B cell (primary cell): ENCODE results near the gene PDIA2. TPM values are rescaled to one million over a fixed set of nuclear protein-coding genes. Genes with fewer than 3 reads are reported as not detected.

ENCODE experiments used
- ATAC-seq: fragments of 200-7000 bp; cut with Tn5 transposase; one replicate; pipeline ENCODE4 v1.10.0; 2021; ENCODE audit warnings: low read depth, mild to moderate bottlenecking, moderate number of reproducible peaks, moderate library complexity
- CTCF ChIA-PET: fragments of 350-600 bp; sonication (Branson Sonifier 250); formaldehyde crosslinking; loops from one replicate; lab custom pipeline; 2021; ENCODE audit warnings: antibody characterized with exemption, inconsistent platforms; lab: Charles Lee
- POLR2A ChIA-PET: fragments of 350-600 bp; sonication (Branson Sonifier 250); formaldehyde crosslinking; loops from one replicate; lab custom pipeline; 2021; ENCODE audit warnings: antibody characterized with exemption; lab: Charles Lee
- DNase-seq: peaks from one replicate; pipeline ENCODE4 v3.0.0; 2013
- H2AFZ ChIP-seq: 2 replicates; pipeline ENCODE4 v1.6.1; 2012; ENCODE audit warnings: mild to moderate bottlenecking, low read depth, low read length; ENCODE audit not compliant: insufficient read depth, poor library complexity, severe bottlenecking
- H3K27ac ChIP-seq, 2 donors: 1 replicate in 1 of 2; 2 replicates in 1 of 2; pipeline ENCODE4 v1.5.1; 2012 to 2013; ENCODE audit warnings: low read length in 2 of 2, mild to moderate bottlenecking in 2 of 2, moderate library complexity in 1 of 2
- H3K27me3 ChIP-seq, 4 experiments: fragments of 200-600 bp in 1 of 4; sonication (generic) in 1 of 4; replicated peaks in 1 of 4; 1 replicate in 2 of 4; 2 replicates in 2 of 4; pipeline versions ENCODE4 v1.6.1 to v1.7.0; 2013 to 2016; ENCODE audit warnings: low read length in 3 of 4, mild to moderate bottlenecking in 2 of 4, mixed read lengths in 1 of 4, moderate library complexity in 1 of 4; ENCODE audit not compliant: insufficient read depth in 4 of 4, control insufficient read depth in 3 of 4; ENCODE audit errors: control extremely low read depth in 1 of 4
- H3K36me3 ChIP-seq, 2 experiments: replicated peaks in 1 of 2; 1 replicate in 1 of 2; 2 replicates in 1 of 2; pipeline versions ENCODE4 v1.6.1 to v1.7.1; 2013; ENCODE audit warnings: low read length in 1 of 2; ENCODE audit not compliant: insufficient read depth in 2 of 2, control insufficient read depth in 1 of 2; ENCODE audit errors: control extremely low read depth in 1 of 2, extremely low read depth in 1 of 2
- H3K4me1 ChIP-seq, 2 donors: fragments of 200-600 bp in 1 of 2; sonication (generic) in 1 of 2; 1 replicate in 1 of 2; 2 replicates in 1 of 2; pipeline versions ENCODE4 v1.5.1 to v1.6.1; 2013 to 2017; ENCODE audit warnings: low read length in 2 of 2; ENCODE audit not compliant: control insufficient read depth in 2 of 2, insufficient read depth in 2 of 2
- H3K4me2 ChIP-seq: replicated peaks from 2 replicates; pipeline ENCODE3; 2012; ENCODE audit warnings: mild to moderate bottlenecking, low read depth, low read length; ENCODE audit not compliant: poor library complexity, severe bottlenecking
- H3K4me3 ChIP-seq, 5 experiments: fragments of 200-600 bp in 1 of 5; sonication (generic) in 1 of 5; 1 replicate in 3 of 5; 2 replicates in 2 of 5; pipeline versions ENCODE4 v1.5.1 to v1.7.0; 2011 to 2016; ENCODE audit warnings: low read length in 4 of 5, mild to moderate bottlenecking in 4 of 5, low read depth in 2 of 5, control low read depth in 1 of 5, moderate library complexity in 1 of 5; ENCODE audit not compliant: insufficient read depth in 1 of 5; ENCODE audit errors: control extremely low read depth in 1 of 5, extremely low read depth in 1 of 5
- H3K79me2 ChIP-seq: fragments of 200-600 bp; sonication (generic); one replicate; pipeline ENCODE4 v1.6.0; 2016; ENCODE audit warnings: low read length; ENCODE audit not compliant: control insufficient read depth, insufficient read depth
- H3K9ac ChIP-seq: fragments of 200-600 bp; sonication (generic); 2 replicates; pipeline ENCODE4 v1.6.1; 2017; ENCODE audit warnings: mild to moderate bottlenecking, low read length, moderate library complexity
- H3K9me3 ChIP-seq, 3 donors: one replicate each; pipeline versions ENCODE4 v1.6.1 to v1.7.1; 2013; ENCODE audit warnings: low read length in 2 of 3; ENCODE audit not compliant: control insufficient read depth in 2 of 3, insufficient read depth in 1 of 3; ENCODE audit errors: control extremely low read depth in 1 of 3
- H4K20me1 ChIP-seq: 2 replicates; pipeline ENCODE4 v1.6.0; 2012; ENCODE audit warnings: mild to moderate bottlenecking, low read length; ENCODE audit not compliant: insufficient read depth, control insufficient read depth, poor library complexity, severe bottlenecking
- H3K27ac Mint-ChIP-seq: one replicate; pipeline ENCODE4 v1.8.0; 2021; ENCODE audit warnings: mixed read lengths
- H3K27me3 Mint-ChIP-seq: one replicate; pipeline ENCODE4 v1.8.0; 2021; ENCODE audit warnings: mixed read lengths
- H3K4me1 Mint-ChIP-seq: one replicate; pipeline ENCODE4 v1.8.0; 2021; ENCODE audit warnings: mixed read lengths
- H3K4me3 Mint-ChIP-seq: one replicate; pipeline ENCODE4 v1.8.0; 2021; ENCODE audit warnings: mixed read lengths
- H3K9me3 Mint-ChIP-seq: one replicate; pipeline ENCODE4 v1.8.0; 2022; ENCODE audit warnings: mixed read lengths; ENCODE audit not compliant: insufficient read depth
- EZH2 ChIP-seq: IDR thresholded peaks from 2 replicates; pipeline ENCODE4 v1.6.1; 2012; ENCODE audit warnings: borderline replicate concordance, low read depth, mild to moderate bottlenecking, moderate library complexity, low read length; ENCODE audit not compliant: insufficient read depth, poor library complexity, severe bottlenecking
- WGBS: methylation state at CpG from one replicate; pipeline ENCODE4 v1.1.5; 2013; ENCODE audit warnings: missing lambda C conversion rate; ENCODE audit not compliant: insufficient coverage; 5-methylcytosine and 5-hydroxymethylcytosine counted together
- intact Hi-C: fragments of 100-400 bp; cut with micrococcal nuclease; formaldehyde crosslinking; loops from one replicate; pipeline ENCODE4 v1.10.0; 2022
- polyA plus RNA-seq: library from polyadenylated mRNA; depleted of rRNA; stranded (reverse); fragments of >200 nt; gene quantifications from 2 replicates; pipeline ENCODE4 v1.2.3, GENCODE V29; 2012
- total RNA-seq, 2 donors: library from RNA; stranded (reverse); fragments of 120-200 nt in 1 of 2; gene quantifications; 1 replicate in 1 of 2; 2 replicates in 1 of 2; pipeline versions ENCODE4 v1.2.3 to v1.2.4, GENCODE V29; 2013 to 2022
- TF ChIP-seq, protein P1 (sequence below): fragments of 200-600 bp; IDR thresholded peaks from one replicate; pipeline ENCODE4 v1.8.0; 2022; ENCODE audit warnings: antibody characterized with exemption, mild to moderate bottlenecking

The PDIA2 gene
- total and polyA plus RNA-seq, 2 donors (not counting 1 experiment from before 2014, with no cell fraction given), result 0.06 TPM; not detected in 1

DNA sequence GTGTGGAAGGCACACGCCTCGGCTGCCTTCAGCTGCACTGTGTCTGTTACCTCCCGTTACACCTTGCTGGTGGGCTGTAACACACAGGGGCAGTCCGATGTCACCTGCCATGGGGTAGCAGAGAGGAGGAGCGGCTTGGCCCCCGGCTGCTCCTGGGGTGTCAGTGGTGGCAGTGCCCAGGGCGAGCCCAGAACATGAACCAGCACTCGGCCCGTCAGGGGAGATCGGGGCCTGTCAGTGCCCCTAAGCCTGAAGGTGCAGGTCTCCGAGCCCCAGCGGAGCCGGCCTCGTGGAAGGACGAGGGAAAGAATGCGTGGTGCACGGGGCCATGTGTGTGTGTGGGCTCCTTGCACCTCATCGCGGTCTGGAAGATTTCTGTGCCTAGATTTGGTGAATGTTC, 22.6 kb upstream of the PDIA2 start:
- H4K20me1 ChIP-seq, result no peaks in the 10 kb centered on the region
- no peak overlapping the region for H3K9ac ChIP-seq
- no peak overlapping the region for H3K4me2 ChIP-seq
- H3K4me1 ChIP-seq, result no peaks in the 10 kb centered on the region
- no peaks in the 10 kb centered on the region for H3K79me2 ChIP-seq
- no peaks in the 10 kb centered on the region for H3K27me3 ChIP-seq
- ChIA-PET POLR2A (no interaction called here), CTCF (no interaction called here)
- Mint-ChIP-seq H3K9me3 (no peaks in the 10 kb centered on the region), H3K4me3 (no peak overlapping the region), H3K27me3 (no peaks in the 10 kb centered on the region), H3K4me1 (no peaks in the 10 kb centered on the region), H3K27ac (no peak overlapping the region)
- no peak overlapping the region for H3K27ac ChIP-seq
- DNase-seq, result no peak
- no peak overlapping the region for H3K4me3 ChIP-seq
- H3K36me3 ChIP-seq, result peaks cover 0 to 40% of the 10 kb centered on the region in 2 experiments
- 98% methylated on average over 17 of the region's 19 CpGs for WGBS
- no peak for ATAC-seq
- no peaks in the 10 kb centered on the region for H3K9me3 ChIP-seq
- intact Hi-C loops, result no loop called here
- TF ChIP-seq, protein P1, sequence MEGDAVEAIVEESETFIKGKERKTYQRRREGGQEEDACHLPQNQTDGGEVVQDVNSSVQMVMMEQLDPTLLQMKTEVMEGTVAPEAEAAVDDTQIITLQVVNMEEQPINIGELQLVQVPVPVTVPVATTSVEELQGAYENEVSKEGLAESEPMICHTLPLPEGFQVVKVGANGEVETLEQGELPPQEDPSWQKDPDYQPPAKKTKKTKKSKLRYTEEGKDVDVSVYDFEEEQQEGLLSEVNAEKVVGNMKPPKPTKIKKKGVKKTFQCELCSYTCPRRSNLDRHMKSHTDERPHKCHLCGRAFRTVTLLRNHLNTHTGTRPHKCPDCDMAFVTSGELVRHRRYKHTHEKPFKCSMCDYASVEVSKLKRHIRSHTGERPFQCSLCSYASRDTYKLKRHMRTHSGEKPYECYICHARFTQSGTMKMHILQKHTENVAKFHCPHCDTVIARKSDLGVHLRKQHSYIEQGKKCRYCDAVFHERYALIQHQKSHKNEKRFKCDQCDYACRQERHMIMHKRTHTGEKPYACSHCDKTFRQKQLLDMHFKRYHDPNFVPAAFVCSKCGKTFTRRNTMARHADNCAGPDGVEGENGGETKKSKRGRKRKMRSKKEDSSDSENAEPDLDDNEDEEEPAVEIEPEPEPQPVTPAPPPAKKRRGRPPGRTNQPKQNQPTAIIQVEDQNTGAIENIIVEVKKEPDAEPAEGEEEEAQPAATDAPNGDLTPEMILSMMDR, result no peak
- no peak for TF ChIP-seq EZH2
- H2AFZ ChIP-seq, result no peak overlapping the region

DNA sequence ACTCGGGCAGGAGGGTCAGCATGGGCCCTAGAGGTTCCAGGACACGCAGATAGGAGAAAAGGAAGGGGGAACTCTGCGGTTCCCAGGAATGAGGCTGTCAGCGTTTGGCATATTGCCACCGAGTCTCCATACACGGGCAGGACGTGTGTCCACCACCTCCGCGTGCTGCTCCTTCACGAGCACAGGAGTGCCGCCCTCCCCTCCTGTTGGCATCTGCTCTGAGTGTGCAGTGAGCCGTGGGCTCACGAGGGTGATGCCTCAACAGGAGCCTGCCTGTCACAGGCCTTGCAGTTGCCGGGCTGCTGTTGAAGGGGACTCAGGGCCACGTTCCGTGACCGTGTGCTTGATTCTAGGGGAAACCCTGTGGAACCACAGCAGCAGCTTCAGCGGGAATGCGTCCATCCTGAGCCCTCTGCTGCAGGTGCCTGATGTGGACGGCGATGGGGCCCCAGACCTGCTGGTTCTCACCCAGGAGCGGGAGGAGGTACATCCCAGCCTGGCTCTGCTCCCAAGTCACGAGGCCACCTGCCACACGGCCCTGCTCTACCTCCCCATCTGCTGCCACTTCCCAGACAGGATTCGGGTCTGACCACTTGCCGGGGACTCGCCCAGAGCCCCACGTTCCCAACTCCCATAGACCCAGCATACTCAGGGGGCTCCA, 21.8 kb upstream of the PDIA2 start:
- Histone ChIP-seq H3K9me3 (no peaks in the 10 kb centered on the region), H3K36me3 (peaks cover 0 to 37% of the 10 kb centered on the region in 2 experiments), H2AFZ (no peak overlapping the region), H3K27ac (no peak overlapping the region), H3K4me2 (no peak overlapping the region), H4K20me1 (no peaks in the 10 kb centered on the region), H3K4me3 (no peak overlapping the region), H3K79me2 (no peaks in the 10 kb centered on the region), H3K4me1 (no peaks in the 10 kb centered on the region), H3K27me3 (no peaks in the 10 kb centered on the region), H3K9ac (no peak overlapping the region)
- intact Hi-C loops, result no loop called here
- ATAC-seq (no peak), DNase-seq (no peak)
- POLR2A ChIA-PET, result no interaction called here
- TF ChIP-seq EZH2, result no peak
- TF ChIP-seq, protein P1, result no peak
- Mint-ChIP-seq H3K4me3 (no peak overlapping the region), H3K27me3 (no peaks in the 10 kb centered on the region), H3K4me1 (no peaks in the 10 kb centered on the region), H3K27ac (no peak overlapping the region), H3K9me3 (no peaks in the 10 kb centered on the region)
- 96% methylated on average over 26 of the region's 28 CpGs for WGBS
- CTCF ChIA-PET, result no interaction called here
